Superior temporal gyrus (tissue), 1 donor: ENCODE data around the gene PRKCQ.
"Not testable (repeated sequence)": the region's sequence is repeated elsewhere in the genome, so short reads cannot be mapped to it uniquely, and the experiment has no call there.

Experiments
- DNase-seq: peaks from one replicate; pipeline ENCODE4 v3.0.0-alpha.2; 2016; ENCODE audit errors: extremely low spot score

The PRKCQ gene

GRCh38 chr10:6460861-6461409 is 119.1 kb downstream of the PRKCQ start:
- no peak for DNase-seq

GRCh38 chr10:6458814-6459213 is 121.3 kb downstream of the PRKCQ start:
- DNase-seq, result no peak

GRCh38 chr10:6457376-6457775 is 122.7 kb downstream of the PRKCQ start:
- DNase-seq, result no peak

- no peak for DNase-seq
Observed at GRCh38 chr10:6456067-6456466, 124.0 kb downstream of the PRKCQ start.

- DNase-seq, result no peak
Observed at GRCh38 chr10:6455592-6455991, 124.5 kb downstream of the PRKCQ start.

- no peak for DNase-seq
Observed at GRCh38 chr10:6446711-6447110, 133.4 kb downstream of the PRKCQ start.

- peak; percentile 90 for DNase-seq
Observed at GRCh38 chr10:6445671-6446316, 134.3 kb downstream of the PRKCQ start.

GRCh38 chr10:6439875-6440274 is 140.2 kb downstream of the PRKCQ start:
- DNase-seq, result not testable (repeated sequence)

GRCh38 chr10:6431861-6432260 is 148.2 kb downstream of the PRKCQ start:
- DNase-seq, result no peak

GRCh38 chr10:6431186-6431585 is 148.9 kb downstream of the PRKCQ start:
- no peak for DNase-seq

GRCh38 chr10:6430423-6430980 is 149.6 kb downstream of the PRKCQ start:
- no peak for DNase-seq

- no peak for DNase-seq
Observed at GRCh38 chr10:6427357-6427959, 152.6 kb downstream of the PRKCQ start.

- DNase-seq, result no peak
Observed at GRCh38 chr10:6426317-6426716, 153.8 kb downstream of the PRKCQ start.

- DNase-seq, result no peak
Observed at GRCh38 chr10:6423413-6424170, 156.5 kb downstream of the PRKCQ start.

- DNase-seq, result no peak
Observed at GRCh38 chr10:6423004-6423403, 157.1 kb downstream of the PRKCQ start.

GRCh38 chr10:6418613-6419216 is 161.4 kb downstream of the PRKCQ start:
- no peak for DNase-seq

- no peak for DNase-seq
Observed at GRCh38 chr10:6418167-6418566, 161.9 kb downstream of the PRKCQ start.

- peak; percentile 89 for DNase-seq
Observed at GRCh38 chr10:6416892-6417512, 163.1 kb downstream of the PRKCQ start.

- DNase-seq, result no peak
Observed at GRCh38 chr10:6411436-6411835, 168.6 kb downstream of the PRKCQ start.

- no peak for DNase-seq
Observed at GRCh38 chr10:6410830-6411229, 169.2 kb downstream of the PRKCQ start.

- DNase-seq, result no peak
Observed at GRCh38 chr10:6409971-6410643, 170.0 kb downstream of the PRKCQ start.
